ENCODE results near the gene ZNRF3.
A peak's percentile ranks its signal among the peaks of the same experiment; 100 is the strongest.

The ZNRF3 gene

GRCh38 chr22:29022101-29022817 is 138.9 kb downstream of the ZNRF3 start:
- Histone ChIP-seq H3K27ac (ENCODE audit: low read length, poor library complexity, severe bottlenecking) (peak overlapping the region; percentile 92), H4K8ac (ENCODE audit: low read length) (no peak overlapping the region), H3K23ac (ENCODE audit: low read length in 2 of 2) (no peak overlapping the region), H3K4ac (ENCODE audit: low read depth in 1 of 2, low read length in 2 of 2) (no peak overlapping the region), H2AFZ (ENCODE audit: low read depth, low read length) (no peak overlapping the region), H3K14ac (ENCODE audit: low read length in 2 of 2) (no peak overlapping the region), H2BK12ac (ENCODE audit: low read length in 2 of 2) (no peak overlapping the region), H2BK120ac (ENCODE audit: low read depth, low read length) (no peak overlapping the region), H3K27me3 (ENCODE audit: control insufficient read depth in 1 of 2, insufficient read depth in 1 of 2, low read length in 2 of 2) (no peaks in the 10 kb centered on the region), H3K4me2 (ENCODE audit: low read length, poor library complexity, severe bottlenecking) (no peak overlapping the region), H2BK5ac (ENCODE audit: low read depth, low read length, poor library complexity, severe bottlenecking) (no peak overlapping the region), H3K9ac (ENCODE audit: low read length) (no peak overlapping the region), H3K4me1 (ENCODE audit: control insufficient read depth, insufficient read depth, low read depth, low read length) (peaks cover 12% of the 10 kb centered on the region), H2BK15ac (ENCODE audit: low read depth, poor library complexity, severe bottlenecking) (no peak overlapping the region), H3K9me3 (ENCODE audit: control insufficient read depth, low read length) (no peaks in the 10 kb centered on the region), H3K18ac (ENCODE audit: low read depth in 1 of 2, low read length in 2 of 2) (no peak overlapping the region), H3K36me3 (ENCODE audit: control insufficient read depth in 1 of 2, insufficient read depth in 2 of 2, low read depth in 1 of 2, low read length in 2 of 2) (peaks cover 0 to 3% of the 10 kb centered on the region in 2 experiments), H2AK5ac (ENCODE audit: low read length, severe bottlenecking) (no peak overlapping the region), H4K91ac (ENCODE audit: low read length) (no peak overlapping the region), H3K79me1 (replicated peaks; ENCODE audit: low read length, poor library complexity, severe bottlenecking) (peaks cover 38% of the 10 kb centered on the region), H3K4me3 (ENCODE audit: insufficient read depth in 1 of 2, low read depth in 1 of 2, low read length in 2 of 2) (no peak overlapping the region)
- no peak for DNase-seq
- 100% methylated on average over 4 of the region's 6 CpGs for WGBS

GRCh38 chr22:29023172-29023796 is 139.9 kb downstream of the ZNRF3 start:
- no peak overlapping the region for H2BK120ac ChIP-seq (ENCODE audit: low read depth, low read length)
- H3K27ac ChIP-seq (ENCODE audit: low read length, poor library complexity, severe bottlenecking) = peak overlapping the region; percentile 78
- H2AFZ ChIP-seq (ENCODE audit: low read depth, low read length) = no peak overlapping the region
- H3K4me2 ChIP-seq (ENCODE audit: low read length, poor library complexity, severe bottlenecking) = no peak overlapping the region
- no peak overlapping the region for H3K4ac ChIP-seq (ENCODE audit: low read depth in 1 of 2, low read length in 2 of 2)
- H3K9me3 ChIP-seq (ENCODE audit: control insufficient read depth, low read length) = no peaks in the 10 kb centered on the region
- peaks cover 34% of the 10 kb centered on the region for H3K79me1 ChIP-seq (replicated peaks; ENCODE audit: low read length, poor library complexity, severe bottlenecking)
- H3K14ac ChIP-seq (ENCODE audit: low read length in 2 of 2) = no peak overlapping the region
- no peak overlapping the region for H3K23ac ChIP-seq (ENCODE audit: low read length in 2 of 2)
- H3K4me3 ChIP-seq (ENCODE audit: insufficient read depth in 1 of 2, low read depth in 1 of 2, low read length in 2 of 2) = no peak overlapping the region
- H4K8ac ChIP-seq (ENCODE audit: low read length) = no peak overlapping the region
- no peak overlapping the region for H2BK15ac ChIP-seq (ENCODE audit: low read depth, poor library complexity, severe bottlenecking)
- H3K4me1 ChIP-seq (ENCODE audit: control insufficient read depth, insufficient read depth, low read depth, low read length) = peaks cover 12% of the 10 kb centered on the region
- H3K18ac ChIP-seq (ENCODE audit: low read depth in 1 of 2, low read length in 2 of 2) = no peak overlapping the region
- peaks cover 0 to 3% of the 10 kb centered on the region in 2 experiments for H3K36me3 ChIP-seq (ENCODE audit: control insufficient read depth in 1 of 2, insufficient read depth in 2 of 2, low read depth in 1 of 2, low read length in 2 of 2)
- no peak overlapping the region for H4K91ac ChIP-seq (ENCODE audit: low read length)
- H3K9ac ChIP-seq (ENCODE audit: low read length) = no peak overlapping the region
- H2BK12ac ChIP-seq (ENCODE audit: low read length in 2 of 2) = no peak overlapping the region
- no peaks in the 10 kb centered on the region for H3K27me3 ChIP-seq (ENCODE audit: control insufficient read depth in 1 of 2, insufficient read depth in 1 of 2, low read length in 2 of 2)
- WGBS = 81% methylated on average over 3 of the region's 3 CpGs
- no peak for DNase-seq
- peak overlapping the region; percentile 2 for H2BK5ac ChIP-seq (ENCODE audit: low read depth, low read length, poor library complexity, severe bottlenecking)
- H2AK5ac ChIP-seq (ENCODE audit: low read length, severe bottlenecking) = peak overlapping the region; percentile 27

- no peak overlapping the region for H4K8ac ChIP-seq (ENCODE audit: low read length)
- H3K18ac ChIP-seq (ENCODE audit: low read depth in 1 of 2, low read length in 2 of 2) = no peak overlapping the region
- H3K4me3 ChIP-seq (ENCODE audit: insufficient read depth in 1 of 2, low read depth in 1 of 2, low read length in 2 of 2) = no peak overlapping the region
- no peaks in the 10 kb centered on the region for H3K9me3 ChIP-seq (ENCODE audit: control insufficient read depth, low read length)
- no peak overlapping the region for H2BK120ac ChIP-seq (ENCODE audit: low read depth, low read length)
- no peak overlapping the region for H2BK15ac ChIP-seq (ENCODE audit: low read depth, poor library complexity, severe bottlenecking)
- H3K14ac ChIP-seq (ENCODE audit: low read length in 2 of 2) = no peak overlapping the region
- no peak overlapping the region for H3K23ac ChIP-seq (ENCODE audit: low read length in 2 of 2)
- peaks cover 16% of the 10 kb centered on the region for H3K4me1 ChIP-seq (ENCODE audit: control insufficient read depth, insufficient read depth, low read depth, low read length)
- no peak overlapping the region for H3K4ac ChIP-seq (ENCODE audit: low read depth in 1 of 2, low read length in 2 of 2)
- no peaks in the 10 kb centered on the region for H3K27me3 ChIP-seq (ENCODE audit: control insufficient read depth in 1 of 2, insufficient read depth in 1 of 2, low read length in 2 of 2)
- H3K36me3 ChIP-seq (ENCODE audit: control insufficient read depth in 1 of 2, insufficient read depth in 2 of 2, low read depth in 1 of 2, low read length in 2 of 2) = peaks cover 0 to 3% of the 10 kb centered on the region in 2 experiments
- no peak overlapping the region for H2BK5ac ChIP-seq (ENCODE audit: low read depth, low read length, poor library complexity, severe bottlenecking)
- no peak overlapping the region for H3K27ac ChIP-seq (ENCODE audit: low read length, poor library complexity, severe bottlenecking)
- no peak overlapping the region for H3K4me2 ChIP-seq (ENCODE audit: low read length, poor library complexity, severe bottlenecking)
- no peak overlapping the region for H2AFZ ChIP-seq (ENCODE audit: low read depth, low read length)
- no peak overlapping the region for H2AK5ac ChIP-seq (ENCODE audit: low read length, severe bottlenecking)
- DNase-seq = no peak
- 100% methylated on average over 3 of the region's 3 CpGs for WGBS
- H2BK12ac ChIP-seq (ENCODE audit: low read length in 2 of 2) = no peak overlapping the region
- H3K9ac ChIP-seq (ENCODE audit: low read length) = no peak overlapping the region
- peaks cover 25% of the 10 kb centered on the region for H3K79me1 ChIP-seq (replicated peaks; ENCODE audit: low read length, poor library complexity, severe bottlenecking)
- H4K91ac ChIP-seq (ENCODE audit: low read length) = no peak overlapping the region
Observed at GRCh38 chr22:29026579-29026978, 143.2 kb downstream of the ZNRF3 start.

GRCh38 chr22:29028468-29028867 is 145.1 kb downstream of the ZNRF3 start:
- Histone ChIP-seq H3K4me3 (ENCODE audit: insufficient read depth in 1 of 2, low read depth in 1 of 2, low read length in 2 of 2) (no peak overlapping the region), H3K14ac (ENCODE audit: low read length in 2 of 2) (no peak overlapping the region), H3K36me3 (ENCODE audit: control insufficient read depth in 1 of 2, insufficient read depth in 2 of 2, low read depth in 1 of 2, low read length in 2 of 2) (peaks cover 0 to 3% of the 10 kb centered on the region in 2 experiments), H4K8ac (ENCODE audit: low read length) (no peak overlapping the region), H3K4me1 (ENCODE audit: control insufficient read depth, insufficient read depth, low read depth, low read length) (peaks cover 27% of the 10 kb centered on the region), H3K9ac (ENCODE audit: low read length) (no peak overlapping the region), H2AFZ (ENCODE audit: low read depth, low read length) (no peak overlapping the region), H2BK120ac (ENCODE audit: low read depth, low read length) (no peak overlapping the region), H3K27ac (ENCODE audit: low read length, poor library complexity, severe bottlenecking) (no peak overlapping the region), H3K23ac (ENCODE audit: low read length in 2 of 2) (no peak overlapping the region), H4K91ac (ENCODE audit: low read length) (no peak overlapping the region), H2BK15ac (ENCODE audit: low read depth, poor library complexity, severe bottlenecking) (peak overlapping the region; percentile 21), H2BK12ac (ENCODE audit: low read length in 2 of 2) (peak overlapping the region in 1 of 2 experiments; percentile 17), H2AK5ac (ENCODE audit: low read length, severe bottlenecking) (peak overlapping the region; percentile 46), H3K4me2 (ENCODE audit: low read length, poor library complexity, severe bottlenecking) (no peak overlapping the region), H3K4ac (ENCODE audit: low read depth in 1 of 2, low read length in 2 of 2) (no peak overlapping the region), H3K18ac (ENCODE audit: low read depth in 1 of 2, low read length in 2 of 2) (no peak overlapping the region), H3K79me1 (replicated peaks; ENCODE audit: low read length, poor library complexity, severe bottlenecking) (peaks cover 28% of the 10 kb centered on the region), H2BK5ac (ENCODE audit: low read depth, low read length, poor library complexity, severe bottlenecking) (no peak overlapping the region), H3K9me3 (ENCODE audit: control insufficient read depth, low read length) (no peaks in the 10 kb centered on the region), H3K27me3 (ENCODE audit: control insufficient read depth in 1 of 2, insufficient read depth in 1 of 2, low read length in 2 of 2) (no peaks in the 10 kb centered on the region)
- WGBS = 93% methylated on average over 4 of the region's 4 CpGs
- peak; percentile 20 for DNase-seq
